Activated CD4-positive, alpha-beta T cell treated with anti-CD3 and anti-CD28 coated beads, Interleukin-2, amount 10 ng/mL, durations not matched to agents 24 days and 14 days (primary cell): Measurements from ENCODE around the gene PRR23E. TPM values are rescaled to one million over a fixed set of nuclear protein-coding genes. Genes with fewer than 3 reads are reported as not detected.

Experiments used
- DNase-seq: peaks from one replicate; pipeline ENCODE4 v3.0.0; 2022
- H3K27ac Mint-ChIP-seq: one replicate; pipeline ENCODE4 v1.8.0; 2022; ENCODE audit warnings: mild to moderate bottlenecking, mixed read lengths
- H3K27me3 Mint-ChIP-seq: one replicate; pipeline ENCODE4 v1.8.0; 2022; ENCODE audit warnings: mixed read lengths
- H3K36me3 Mint-ChIP-seq: one replicate; pipeline ENCODE4 v1.8.0; 2022; ENCODE audit warnings: low read depth, mild to moderate bottlenecking, mixed read lengths
- H3K4me1 Mint-ChIP-seq: one replicate; pipeline ENCODE4 v1.8.0; 2021; ENCODE audit warnings: mixed read lengths
- H3K4me3 Mint-ChIP-seq: one replicate; pipeline ENCODE4 v1.8.0; 2022; ENCODE audit warnings: mild to moderate bottlenecking, moderate library complexity, mixed read lengths
- H3K9me3 Mint-ChIP-seq: one replicate; pipeline ENCODE4 v1.8.0; 2021; ENCODE audit warnings: mixed read lengths
- intact Hi-C: fragments of 100-400 bp; cut with micrococcal nuclease; formaldehyde crosslinking; loops from one replicate; pipeline ENCODE4 v1.15.1; 2023
- total RNA-seq: library from RNA; stranded (reverse); gene quantifications from 2 replicates; pipeline ENCODE4 v1.2.3, GENCODE V29; 2022

Gene PRR23E, protein sequence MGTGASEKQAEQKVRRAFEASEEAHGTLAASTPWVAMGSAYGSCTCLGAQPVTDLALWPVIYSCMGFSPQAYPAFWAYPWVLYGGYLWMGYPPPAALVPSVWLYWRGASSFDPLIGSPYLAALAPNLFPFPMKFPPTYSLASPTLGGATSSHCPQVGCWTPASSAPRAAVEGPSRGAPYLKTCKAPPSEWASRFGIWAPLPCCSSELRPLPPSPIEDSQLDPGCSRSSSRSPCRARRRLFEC
- total RNA-seq = not detected in 2 replicates

DNA sequence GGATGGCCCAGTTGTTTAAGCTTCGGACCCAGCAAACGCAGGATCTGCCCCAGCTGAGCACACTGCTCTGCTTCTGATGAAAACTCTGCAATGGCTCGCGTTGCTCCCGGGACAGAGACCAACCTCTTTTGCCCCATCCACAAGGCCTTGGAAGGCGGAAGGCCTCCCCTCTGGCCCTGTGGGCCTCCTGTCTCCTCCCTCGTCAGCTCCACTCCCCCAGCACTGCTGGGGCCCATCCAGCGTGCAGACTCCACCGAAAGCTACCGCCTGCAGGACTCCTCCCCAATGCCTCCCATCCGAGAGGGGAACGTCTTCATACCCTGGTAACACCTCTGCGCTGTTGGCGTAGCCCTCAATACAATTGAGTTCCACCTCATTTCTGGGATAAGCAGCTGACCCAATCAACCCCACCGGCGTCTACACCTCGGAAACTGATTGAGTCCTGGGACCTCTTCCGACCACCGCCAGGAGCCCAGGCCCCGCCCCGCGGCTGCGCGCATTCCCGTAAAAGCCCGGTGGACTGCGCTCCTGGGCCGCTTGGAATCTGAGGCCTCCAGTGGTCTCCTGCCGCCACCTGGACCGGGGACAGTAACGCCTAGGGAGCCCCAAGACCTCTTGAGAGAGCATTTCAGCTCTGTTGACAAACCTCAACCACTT lies at the start of gene PRR23E:
PRR23E (plus strand) TSS at position 556 of the 657 bp plus-strand sequence. CDS start 3,555 bp downstream, outside the sequence.
- intact Hi-C loops = no loop called here
- Mint-ChIP-seq H3K27me3 (peaks cover 5% of the 10 kb centered on the region), H3K4me1 (no peaks in the 10 kb centered on the region), H3K27ac (no peak within 1 kb of the TSS), H3K4me3 (no peak within 1 kb of the TSS), H3K9me3 (peaks cover 5% of the 10 kb centered on the region), H3K36me3 (no peaks in the 10 kb centered on the region)
- no peak for DNase-seq

DNA sequence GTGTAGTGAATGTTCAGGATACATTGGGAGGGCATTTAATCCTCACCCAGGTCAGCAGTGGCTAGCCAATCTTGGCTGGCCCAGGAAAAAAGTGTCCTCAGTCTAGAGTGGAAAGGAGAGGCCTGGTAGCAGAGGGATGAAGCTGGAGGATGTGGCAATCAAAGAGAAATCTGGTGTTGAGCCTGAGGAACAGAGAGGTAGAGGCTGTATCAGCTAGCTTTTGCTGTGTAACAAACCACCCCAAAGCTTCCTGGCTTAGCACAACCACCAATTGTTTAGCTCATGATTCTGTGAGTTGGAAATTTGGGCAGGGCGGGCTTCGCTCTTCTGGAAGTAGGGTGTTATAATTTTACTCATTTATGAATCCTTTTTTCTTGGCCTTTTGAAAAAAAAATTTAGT lies 49.8 kb upstream of the PRR23E start:
- DNase-seq = no peak
- no peak overlapping the region for H3K27ac Mint-ChIP-seq
- no peaks in the 10 kb centered on the region for H3K4me1 Mint-ChIP-seq
- intact Hi-C loops = no loop called here
- H3K36me3 Mint-ChIP-seq = no peaks in the 10 kb centered on the region
- no peak overlapping the region for H3K4me3 Mint-ChIP-seq
- H3K9me3 Mint-ChIP-seq = peaks cover 6% of the 10 kb centered on the region
- H3K27me3 Mint-ChIP-seq = no peaks in the 10 kb centered on the region

DNA sequence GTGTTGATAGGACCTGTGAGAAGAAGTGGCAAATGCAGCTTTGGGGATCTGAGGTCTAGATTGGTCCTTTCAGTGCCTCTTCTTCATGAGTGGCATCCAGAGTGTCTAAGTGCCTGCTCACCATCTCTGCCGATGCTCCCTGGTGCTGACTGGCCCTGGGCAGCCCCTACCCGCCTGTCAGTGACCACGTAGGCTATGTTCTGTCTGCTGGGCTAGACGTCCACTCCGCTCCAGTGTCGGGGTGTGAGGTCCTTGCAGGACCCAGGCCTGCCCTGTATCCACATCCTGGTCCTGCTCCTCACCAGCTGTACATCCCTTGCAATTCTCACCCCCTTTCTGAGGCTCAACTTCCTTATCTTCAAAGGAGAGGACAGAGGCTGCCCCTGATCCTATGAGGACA lies 48.3 kb upstream of the PRR23E start:
- no peak overlapping the region for H3K4me3 Mint-ChIP-seq
- H3K36me3 Mint-ChIP-seq = no peaks in the 10 kb centered on the region
- DNase-seq = no peak
- no peaks in the 10 kb centered on the region for H3K27me3 Mint-ChIP-seq
- H3K27ac Mint-ChIP-seq = no peak overlapping the region
- intact Hi-C loops = no loop called here
- peaks cover 6% of the 10 kb centered on the region for H3K9me3 Mint-ChIP-seq
- H3K4me1 Mint-ChIP-seq = no peaks in the 10 kb centered on the region

DNA sequence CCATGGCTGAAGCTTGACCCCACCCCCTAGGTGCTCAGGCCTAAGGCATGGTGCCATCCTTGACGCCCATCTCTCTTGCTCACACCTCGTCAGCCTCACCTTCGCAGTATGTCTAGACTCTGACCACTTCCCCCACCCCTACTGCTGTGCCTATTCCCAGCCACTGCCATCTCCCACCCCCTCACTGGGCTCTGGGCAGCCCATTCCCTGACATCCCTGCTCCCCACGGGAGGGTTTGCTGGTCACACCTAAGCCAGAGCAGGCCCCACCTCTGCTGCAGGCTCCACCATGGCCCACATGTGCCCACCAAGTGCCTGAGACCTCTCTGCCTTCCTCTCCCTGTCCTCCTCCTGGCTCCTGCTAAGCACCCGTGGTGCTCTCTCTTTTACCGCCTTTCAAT lies 47.7 kb upstream of the PRR23E start:
- H3K4me3 Mint-ChIP-seq = no peak overlapping the region
- no peaks in the 10 kb centered on the region for H3K4me1 Mint-ChIP-seq
- no peak for DNase-seq
- H3K27ac Mint-ChIP-seq = no peak overlapping the region
- H3K36me3 Mint-ChIP-seq = no peaks in the 10 kb centered on the region
- no peaks in the 10 kb centered on the region for H3K27me3 Mint-ChIP-seq
- intact Hi-C loops = no loop called here
- peaks cover 6% of the 10 kb centered on the region for H3K9me3 Mint-ChIP-seq

DNA sequence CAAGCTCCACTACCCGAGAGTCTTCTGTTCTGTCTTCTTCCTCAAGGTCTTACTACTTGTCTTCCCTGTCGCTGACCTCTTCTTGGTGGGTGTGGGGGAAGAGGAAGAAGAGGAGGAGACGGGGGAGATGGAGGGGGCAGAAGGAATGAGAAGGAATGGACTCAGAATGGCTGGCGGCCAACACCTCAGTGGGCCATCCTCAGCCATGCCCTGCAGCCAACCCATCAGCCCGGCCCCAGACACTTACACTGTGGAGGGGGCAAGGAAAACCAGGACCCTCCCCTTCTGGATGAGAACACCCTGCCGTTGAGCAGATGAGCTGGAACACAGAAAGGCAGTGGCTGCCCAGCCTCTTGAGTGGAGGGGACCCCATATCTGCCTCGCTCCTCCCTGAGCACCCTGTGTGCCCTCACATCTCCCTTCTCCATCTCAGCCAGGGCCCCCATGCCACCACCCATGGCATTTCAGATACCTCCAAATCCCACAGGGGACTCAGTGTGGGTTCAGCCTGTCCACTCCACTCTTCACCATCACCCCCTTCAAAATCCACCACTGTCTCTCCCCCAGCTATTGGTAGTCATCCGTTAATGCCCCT lies 45.5 kb upstream of the PRR23E start:
- no peaks in the 10 kb centered on the region for H3K27me3 Mint-ChIP-seq
- H3K4me1 Mint-ChIP-seq = no peaks in the 10 kb centered on the region
- intact Hi-C loops = no loop called here
- DNase-seq = no peak
- no peak overlapping the region for H3K4me3 Mint-ChIP-seq
- H3K27ac Mint-ChIP-seq = no peak overlapping the region
- H3K9me3 Mint-ChIP-seq = peaks cover 6% of the 10 kb centered on the region
- no peaks in the 10 kb centered on the region for H3K36me3 Mint-ChIP-seq

DNA sequence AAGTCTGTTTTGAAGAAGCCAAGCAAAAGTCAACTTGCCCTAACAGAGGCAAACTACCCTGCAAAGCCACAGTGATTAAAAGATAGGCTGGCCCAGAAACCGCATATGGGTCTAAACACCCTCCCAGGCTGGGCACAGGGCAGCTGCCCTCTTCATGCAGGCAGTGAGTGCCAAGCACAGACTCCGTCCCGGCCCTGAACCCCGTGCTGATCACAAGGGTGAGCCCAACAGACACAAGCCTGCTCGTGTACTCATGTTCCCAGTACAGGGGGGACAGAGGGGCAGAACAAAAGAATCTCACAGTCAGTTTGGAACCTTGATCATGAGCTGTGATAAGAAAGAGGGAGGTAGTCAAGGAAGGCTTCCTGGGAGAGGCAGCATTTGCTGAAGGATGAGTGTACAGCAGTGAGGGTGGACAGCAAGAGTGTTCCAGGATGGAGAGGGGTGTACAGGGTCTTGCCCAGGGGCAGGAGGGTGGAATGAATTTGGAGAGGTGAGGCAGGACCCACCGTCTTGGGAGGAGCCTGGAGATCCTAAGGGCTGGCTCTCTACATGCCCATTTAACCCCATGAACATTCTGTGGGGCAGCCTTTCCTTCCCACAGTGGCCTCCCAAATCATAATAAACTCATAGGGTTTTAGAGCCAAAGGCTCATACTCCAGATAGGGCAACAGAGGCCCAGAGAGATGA lies 43.2 kb upstream of the PRR23E start:
- H3K27ac Mint-ChIP-seq = no peak overlapping the region
- H3K4me3 Mint-ChIP-seq = no peak overlapping the region
- no peak for DNase-seq
- H3K27me3 Mint-ChIP-seq = no peaks in the 10 kb centered on the region
- H3K36me3 Mint-ChIP-seq = no peaks in the 10 kb centered on the region
- H3K4me1 Mint-ChIP-seq = no peaks in the 10 kb centered on the region
- intact Hi-C loops = no loop called here
- peaks cover 6% of the 10 kb centered on the region for H3K9me3 Mint-ChIP-seq

DNA sequence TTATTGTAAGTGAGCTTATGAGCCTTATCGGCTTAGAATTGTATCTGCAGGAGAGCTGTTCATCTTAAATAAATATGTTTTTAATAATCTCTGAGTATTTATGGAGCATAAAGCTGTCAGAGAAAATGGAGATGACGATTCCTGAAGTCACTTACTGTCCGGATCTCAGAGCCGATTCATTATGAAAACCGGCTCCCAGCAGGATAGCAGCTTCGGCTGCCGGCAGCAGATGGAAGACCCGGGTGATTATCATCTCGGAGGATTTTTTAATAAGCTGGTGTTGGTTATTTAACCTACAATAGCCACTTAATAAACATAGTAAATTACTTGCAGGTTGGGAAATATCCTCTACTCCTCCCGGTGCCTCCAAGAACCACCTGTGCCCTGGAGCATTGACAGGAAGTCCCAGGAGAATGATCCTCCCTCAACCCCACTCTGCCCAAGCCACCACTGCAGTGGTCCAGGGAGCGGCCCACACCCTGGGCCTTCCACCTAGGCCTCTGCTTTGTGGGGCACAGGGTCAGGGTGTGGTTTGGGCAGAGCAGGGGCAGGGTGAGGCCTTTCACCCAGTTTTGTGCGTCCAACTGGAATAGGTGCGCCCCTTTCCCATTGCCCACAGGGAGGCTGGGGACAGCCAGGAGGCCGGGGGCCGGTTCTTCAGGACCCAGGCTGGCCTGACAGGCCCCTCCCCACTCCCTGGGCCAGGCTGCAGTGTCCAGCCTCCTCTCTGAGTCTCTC lies 42.2 kb upstream of the PRR23E start:
- no peaks in the 10 kb centered on the region for H3K27me3 Mint-ChIP-seq
- H3K27ac Mint-ChIP-seq = no peak overlapping the region
- H3K9me3 Mint-ChIP-seq = peaks cover 6% of the 10 kb centered on the region
- DNase-seq = no peak
- intact Hi-C loops = no loop called here
- no peaks in the 10 kb centered on the region for H3K36me3 Mint-ChIP-seq
- no peak overlapping the region for H3K4me3 Mint-ChIP-seq
- H3K4me1 Mint-ChIP-seq = no peaks in the 10 kb centered on the region

DNA sequence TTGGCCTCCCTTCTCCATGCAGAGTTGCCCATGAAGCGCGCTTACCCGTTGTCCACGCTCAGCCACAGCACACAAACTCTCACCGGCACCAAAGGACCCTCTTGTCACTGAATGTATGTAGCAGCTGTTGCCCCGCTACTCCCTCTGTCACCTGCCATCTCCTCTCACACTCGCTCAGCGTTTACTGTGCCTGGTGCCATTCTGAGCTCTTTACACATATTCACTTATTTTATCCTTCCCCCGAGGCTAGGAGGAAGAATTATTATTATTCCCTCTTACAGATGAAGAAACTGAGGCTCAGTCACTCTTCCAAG lies 41.7 kb upstream of the PRR23E start:
- Mint-ChIP-seq H3K4me3 (no peak overlapping the region), H3K9me3 (peaks cover 2% of the 10 kb centered on the region), H3K4me1 (no peaks in the 10 kb centered on the region), H3K27ac (no peak overlapping the region), H3K27me3 (no peaks in the 10 kb centered on the region), H3K36me3 (no peaks in the 10 kb centered on the region)
- no peak for DNase-seq
- intact Hi-C loops = no loop called here

DNA sequence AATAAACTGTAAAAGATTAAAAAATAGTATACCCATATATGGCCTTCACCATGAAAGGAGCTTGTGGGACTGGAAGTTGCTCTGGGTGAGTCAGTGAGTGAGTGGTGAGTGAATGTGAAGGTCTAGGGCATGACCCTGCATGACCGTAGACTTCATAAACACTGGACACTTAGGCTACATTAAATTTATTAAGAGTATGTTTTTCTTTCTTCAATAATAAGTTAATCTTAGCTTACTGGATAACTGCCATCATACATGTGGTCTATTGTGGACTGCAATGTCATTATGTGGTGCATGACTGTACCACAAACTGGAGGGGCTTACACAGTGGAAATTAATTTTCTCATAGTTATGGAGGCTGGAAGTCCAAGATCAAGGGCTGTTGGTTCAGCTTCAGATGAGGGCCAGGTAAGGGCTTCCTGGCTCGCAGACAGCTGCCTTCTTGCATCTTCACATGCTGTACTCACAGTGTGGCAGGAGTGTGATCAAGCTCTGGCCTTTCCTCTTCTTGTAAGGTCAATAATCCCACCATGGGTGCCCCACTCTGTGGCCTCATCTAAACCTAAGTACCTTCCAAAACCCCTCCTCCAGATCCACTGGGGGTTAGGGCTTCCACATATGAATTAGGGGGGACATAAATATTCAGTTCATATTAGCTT lies 40.8 kb upstream of the PRR23E start:
- intact Hi-C loops = no loop called here
- Mint-ChIP-seq H3K36me3 (no peaks in the 10 kb centered on the region), H3K4me1 (no peaks in the 10 kb centered on the region), H3K27ac (no peak overlapping the region), H3K27me3 (no peaks in the 10 kb centered on the region), H3K4me3 (no peak overlapping the region), H3K9me3 (no peaks in the 10 kb centered on the region)
- DNase-seq = no peak

DNA sequence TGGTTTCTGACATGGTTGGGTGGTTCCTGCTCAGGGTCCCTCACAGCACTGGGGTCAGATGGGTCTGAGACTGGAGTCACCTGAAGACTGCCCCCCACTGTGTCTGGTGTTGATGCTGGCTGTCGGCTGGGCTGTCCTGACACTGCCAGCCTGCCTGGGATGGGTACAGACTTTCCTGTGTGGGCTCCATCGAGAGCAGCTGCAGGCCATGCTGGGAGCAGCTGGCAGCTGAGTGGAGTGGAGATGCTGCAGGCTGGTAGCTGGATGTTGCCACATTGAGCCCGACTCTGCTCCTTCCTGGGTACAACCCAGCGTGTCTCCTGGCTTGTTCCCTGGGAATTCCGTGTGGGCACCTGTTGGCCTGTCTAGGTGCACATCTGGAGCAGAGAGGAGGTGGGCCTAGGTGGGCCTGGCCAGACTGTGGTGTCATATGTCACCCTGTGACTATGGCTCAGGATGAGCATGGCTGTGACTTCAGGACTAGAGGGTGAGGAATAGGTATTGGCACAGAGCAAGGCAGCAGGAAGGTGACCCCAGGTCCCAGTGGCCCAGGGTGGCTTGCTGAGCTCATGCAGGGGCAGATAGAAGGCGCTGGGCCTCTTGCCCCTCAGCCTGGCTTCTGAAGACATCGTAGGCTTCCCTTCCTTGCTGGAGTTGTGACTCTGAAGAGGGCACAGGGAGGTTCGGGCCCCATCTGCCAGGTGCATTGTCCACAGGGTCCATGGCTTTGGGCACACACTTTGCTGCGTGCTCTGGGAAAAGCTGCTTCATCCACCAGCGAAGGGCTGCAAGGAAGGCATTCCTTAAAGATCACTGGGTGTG lies 40.0 kb upstream of the PRR23E start:
- H3K36me3 Mint-ChIP-seq = no peaks in the 10 kb centered on the region
- no peaks in the 10 kb centered on the region for H3K4me1 Mint-ChIP-seq
- H3K9me3 Mint-ChIP-seq = no peaks in the 10 kb centered on the region
- H3K27me3 Mint-ChIP-seq = no peaks in the 10 kb centered on the region
- intact Hi-C loops = no loop called here
- no peak for DNase-seq
- H3K4me3 Mint-ChIP-seq = no peak overlapping the region
- H3K27ac Mint-ChIP-seq = no peak overlapping the region

DNA sequence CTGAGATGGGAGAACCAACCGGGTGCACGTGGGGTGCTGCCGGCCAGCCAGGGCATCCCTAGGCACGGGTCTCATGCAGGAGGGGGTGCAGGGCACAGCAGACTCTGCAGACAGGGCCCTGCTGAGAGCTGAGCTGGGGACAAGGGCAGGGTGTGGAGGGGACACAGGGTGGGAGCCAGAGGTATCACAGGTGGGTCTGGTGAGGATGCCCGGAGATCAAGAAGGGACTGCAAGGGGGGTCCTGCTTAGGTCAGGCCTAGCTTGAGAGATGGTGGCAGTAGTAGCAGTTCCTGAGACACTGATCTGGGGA lies 39.5 kb upstream of the PRR23E start:
- intact Hi-C loops = no loop called here
- H3K4me3 Mint-ChIP-seq = no peak overlapping the region
- no peaks in the 10 kb centered on the region for H3K36me3 Mint-ChIP-seq
- no peaks in the 10 kb centered on the region for H3K9me3 Mint-ChIP-seq
- no peaks in the 10 kb centered on the region for H3K27me3 Mint-ChIP-seq
- no peak overlapping the region for H3K27ac Mint-ChIP-seq
- no peaks in the 10 kb centered on the region for H3K4me1 Mint-ChIP-seq
- no peak for DNase-seq

DNA sequence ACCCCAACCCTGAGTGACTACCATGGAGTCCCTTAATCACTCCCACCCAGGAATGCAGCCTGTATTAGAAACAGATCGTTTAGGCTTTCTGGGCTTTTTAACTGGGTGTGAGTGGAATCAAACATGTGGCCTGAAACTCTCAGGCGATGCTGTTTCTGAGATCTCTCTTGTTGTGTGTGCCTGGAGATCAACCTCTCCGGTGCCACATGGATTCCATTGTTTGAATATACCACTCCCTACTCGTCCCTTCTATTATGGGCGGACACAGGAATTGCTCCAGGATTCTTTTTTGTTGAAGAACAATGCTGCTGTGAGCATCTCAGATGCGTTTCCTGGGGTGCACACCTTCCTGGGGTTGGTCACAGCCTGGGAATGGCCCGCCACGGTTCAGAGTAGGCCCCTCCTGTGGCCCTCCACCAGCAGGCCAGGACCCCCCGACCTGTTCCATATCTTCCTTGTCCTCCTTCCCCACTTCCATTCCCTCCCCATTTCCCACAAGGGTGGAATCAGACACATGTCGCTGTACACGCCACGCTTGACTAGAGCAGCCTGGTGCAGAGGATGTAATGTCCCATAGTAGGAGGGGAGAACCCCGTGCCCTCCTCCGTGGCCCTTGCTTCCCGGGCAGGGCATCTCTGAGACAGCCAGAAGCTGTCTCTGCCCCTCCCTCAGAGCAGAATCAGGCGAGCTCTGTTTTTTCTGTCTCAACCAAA lies 36.4 kb upstream of the PRR23E start:
- Mint-ChIP-seq H3K4me1 (no peaks in the 10 kb centered on the region), H3K36me3 (no peaks in the 10 kb centered on the region), H3K27ac (no peak overlapping the region), H3K27me3 (no peaks in the 10 kb centered on the region), H3K9me3 (no peaks in the 10 kb centered on the region), H3K4me3 (no peak overlapping the region)
- DNase-seq = no peak
- intact Hi-C loops = no loop called here
